ENCODE measurements around the gene KIF21B.
"Not testable (repeated sequence)": the region's sequence is repeated elsewhere in the genome, so short reads cannot be mapped to it uniquely, and the experiment has no call there.

Gene KIF21B

DNA sequence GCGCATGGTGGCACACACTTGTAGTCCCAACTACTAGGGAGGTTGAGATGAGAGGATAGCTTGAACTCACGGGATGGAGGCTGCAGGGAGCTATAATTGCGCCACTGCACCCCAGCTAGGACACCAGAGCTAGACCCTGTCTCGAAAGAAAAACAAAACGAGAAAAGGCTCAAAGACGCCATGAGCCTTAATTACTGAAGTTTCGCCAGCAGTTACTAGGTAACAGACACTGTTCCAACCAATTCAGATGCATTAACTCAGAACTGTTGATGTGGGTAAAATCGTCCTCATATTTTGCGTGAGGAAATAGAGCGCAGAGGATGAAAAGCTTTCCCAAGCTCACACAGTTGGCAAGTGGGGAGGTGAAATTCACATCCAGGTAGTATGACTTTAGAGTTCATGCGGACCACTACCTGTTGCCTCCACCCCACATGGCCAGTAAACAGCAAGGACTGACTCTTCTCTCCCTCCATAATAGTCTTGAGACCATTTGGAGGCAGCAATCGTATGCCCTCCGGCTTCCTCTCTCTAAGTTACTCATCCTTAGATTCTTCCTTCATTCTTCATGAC lies 88.8 kb downstream of the KIF21B start:
- H3K27ac ChIP-seq = no peak overlapping the region

DNA sequence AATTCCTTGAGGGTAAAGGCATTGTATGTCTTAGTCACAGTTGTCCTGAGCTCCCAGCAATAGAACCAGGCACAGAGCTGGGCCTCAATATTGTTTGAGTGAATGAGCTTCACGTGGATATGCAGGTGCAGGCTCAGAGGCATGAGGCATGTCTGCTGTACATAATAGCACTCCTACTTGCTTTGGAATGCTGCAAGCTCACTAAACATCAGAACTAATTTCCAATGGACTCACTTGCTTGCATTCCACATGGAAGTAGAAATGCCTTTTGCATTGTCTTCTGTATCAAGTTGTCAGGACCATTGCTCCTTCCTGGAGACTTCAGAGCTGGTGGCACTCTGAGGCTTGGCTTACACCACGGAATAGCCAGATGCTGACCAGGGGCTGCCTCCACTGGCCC lies 91.7 kb downstream of the KIF21B start:
- no peak overlapping the region for H3K27ac ChIP-seq
- TF ChIP-seq, protein P1, sequence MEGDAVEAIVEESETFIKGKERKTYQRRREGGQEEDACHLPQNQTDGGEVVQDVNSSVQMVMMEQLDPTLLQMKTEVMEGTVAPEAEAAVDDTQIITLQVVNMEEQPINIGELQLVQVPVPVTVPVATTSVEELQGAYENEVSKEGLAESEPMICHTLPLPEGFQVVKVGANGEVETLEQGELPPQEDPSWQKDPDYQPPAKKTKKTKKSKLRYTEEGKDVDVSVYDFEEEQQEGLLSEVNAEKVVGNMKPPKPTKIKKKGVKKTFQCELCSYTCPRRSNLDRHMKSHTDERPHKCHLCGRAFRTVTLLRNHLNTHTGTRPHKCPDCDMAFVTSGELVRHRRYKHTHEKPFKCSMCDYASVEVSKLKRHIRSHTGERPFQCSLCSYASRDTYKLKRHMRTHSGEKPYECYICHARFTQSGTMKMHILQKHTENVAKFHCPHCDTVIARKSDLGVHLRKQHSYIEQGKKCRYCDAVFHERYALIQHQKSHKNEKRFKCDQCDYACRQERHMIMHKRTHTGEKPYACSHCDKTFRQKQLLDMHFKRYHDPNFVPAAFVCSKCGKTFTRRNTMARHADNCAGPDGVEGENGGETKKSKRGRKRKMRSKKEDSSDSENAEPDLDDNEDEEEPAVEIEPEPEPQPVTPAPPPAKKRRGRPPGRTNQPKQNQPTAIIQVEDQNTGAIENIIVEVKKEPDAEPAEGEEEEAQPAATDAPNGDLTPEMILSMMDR (conservative IDR thresholded peaks at IDR 0.05) = no peak
- no peak for TF ChIP-seq ZFX (IDR thresholded peaks at IDR 0.05)

More for the DNA sequence above, 88.8 kb downstream of the KIF21B start:
- TF ChIP-seq ZFX (IDR thresholded peaks at IDR 0.05) = no peak
- TF ChIP-seq, protein P1 (conservative IDR thresholded peaks at IDR 0.05) = no peak

DNA sequence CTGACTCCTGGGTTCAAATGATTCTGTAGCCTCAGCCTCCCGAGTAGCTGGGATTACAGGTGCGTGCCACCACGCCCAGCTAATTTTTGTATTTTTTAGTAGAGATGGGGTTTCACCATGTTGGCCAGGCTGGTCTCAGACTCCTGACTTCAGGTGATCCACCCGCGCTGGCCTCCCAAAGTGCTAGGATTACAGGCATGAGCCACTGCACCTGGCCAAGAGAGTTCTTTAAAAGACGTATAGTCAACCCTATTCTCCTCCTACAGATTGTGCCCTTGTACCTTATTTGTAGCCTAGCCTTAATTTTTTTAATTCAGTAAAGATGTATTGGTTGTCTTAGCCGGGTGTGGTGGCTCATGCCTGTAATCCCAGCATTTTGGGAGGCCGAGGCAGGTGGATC lies 93.2 kb downstream of the KIF21B start:
- H3K27ac ChIP-seq = not testable (repeated sequence)

DNA sequence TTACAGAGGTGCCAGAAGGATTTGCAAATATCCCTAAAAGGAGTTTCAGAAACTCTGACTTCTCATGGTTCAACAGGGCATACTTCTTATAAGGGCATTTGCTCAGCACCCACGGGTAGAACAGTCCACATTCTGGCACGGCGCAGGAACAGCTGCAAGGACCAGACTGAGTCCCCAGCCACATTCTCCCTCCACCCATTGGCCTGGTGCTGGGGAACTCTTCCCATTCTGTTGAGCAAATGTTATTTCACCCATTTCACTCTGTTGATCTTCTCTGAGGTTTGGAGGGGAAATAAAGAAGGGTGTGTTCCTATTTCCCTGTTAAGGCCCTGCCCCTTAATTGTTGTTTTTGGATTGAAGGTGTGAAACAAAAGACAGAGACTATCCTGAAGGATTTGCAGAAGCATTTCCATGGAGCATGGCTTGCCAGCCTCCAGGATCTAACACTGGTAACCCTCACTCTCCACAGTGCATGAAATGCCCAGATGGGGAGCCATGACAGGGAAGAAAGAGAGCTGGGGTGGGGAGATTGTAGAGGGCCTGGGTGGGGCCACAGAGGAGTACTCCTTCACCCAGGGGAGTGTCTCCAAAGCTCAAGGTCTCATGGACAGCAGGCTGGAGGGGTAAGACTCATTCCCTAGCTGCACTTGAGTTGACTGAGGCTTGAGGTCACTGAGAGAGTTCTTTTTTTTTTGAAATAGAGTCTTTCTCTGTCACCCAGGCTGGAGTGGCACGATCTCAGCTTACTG lies 93.8 kb downstream of the KIF21B start:
- no peak for TF ChIP-seq ZFX (IDR thresholded peaks at IDR 0.05)
- TF ChIP-seq, protein P1 (conservative IDR thresholded peaks at IDR 0.05) = no peak
- no peak overlapping the region for H3K27ac ChIP-seq

DNA sequence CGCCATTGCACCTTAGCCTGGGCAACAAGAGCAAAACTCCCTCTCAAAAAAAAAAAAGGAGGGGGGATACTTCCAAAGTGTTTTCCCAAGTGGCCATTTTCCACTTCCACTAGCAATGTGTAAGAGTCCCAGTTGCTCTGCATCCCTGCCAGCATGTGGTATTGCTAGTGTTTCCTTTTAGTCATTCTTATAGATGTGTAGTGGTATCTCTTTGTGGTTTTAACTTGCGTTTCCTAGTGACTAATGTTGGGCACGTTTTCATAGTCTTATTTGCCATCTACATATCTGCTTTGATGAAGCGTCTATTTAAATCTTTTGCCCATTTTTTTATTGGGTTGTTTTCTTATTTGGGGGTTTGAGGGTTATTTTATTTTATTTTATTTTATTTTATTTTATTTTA lies 97.7 kb downstream of the KIF21B start:
- TF ChIP-seq, protein P1 (conservative IDR thresholded peaks at IDR 0.05) = no peak
- TF ChIP-seq ZFX (IDR thresholded peaks at IDR 0.05) = no peak

DNA sequence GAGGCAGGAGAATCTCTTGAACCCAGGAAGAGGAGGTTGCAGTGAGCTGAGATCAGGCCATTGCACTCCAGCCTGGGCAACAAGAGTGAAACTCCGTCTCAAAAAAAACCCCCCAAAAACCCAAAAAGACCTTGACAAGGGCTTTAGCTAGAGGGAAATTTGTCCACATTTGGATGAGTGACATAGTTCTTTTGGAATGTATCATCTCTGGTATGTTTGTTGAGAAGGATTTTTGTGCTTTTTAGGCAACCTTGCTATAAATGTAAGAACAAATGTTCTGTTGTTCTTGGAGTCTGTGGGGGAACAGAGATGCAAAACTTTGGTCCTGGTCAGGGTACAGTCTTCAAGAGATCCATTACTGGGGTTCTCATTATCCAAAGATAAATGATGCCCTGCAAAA lies 99.9 kb downstream of the KIF21B start:
- no peak for TF ChIP-seq ZFX (IDR thresholded peaks at IDR 0.05)
- TF ChIP-seq, protein P1 (conservative IDR thresholded peaks at IDR 0.05) = no peak
- H3K27ac ChIP-seq = no peak overlapping the region

More for the DNA sequence above, 97.7 kb downstream of the KIF21B start:
- no peak overlapping the region for H3K27ac ChIP-seq

DNA sequence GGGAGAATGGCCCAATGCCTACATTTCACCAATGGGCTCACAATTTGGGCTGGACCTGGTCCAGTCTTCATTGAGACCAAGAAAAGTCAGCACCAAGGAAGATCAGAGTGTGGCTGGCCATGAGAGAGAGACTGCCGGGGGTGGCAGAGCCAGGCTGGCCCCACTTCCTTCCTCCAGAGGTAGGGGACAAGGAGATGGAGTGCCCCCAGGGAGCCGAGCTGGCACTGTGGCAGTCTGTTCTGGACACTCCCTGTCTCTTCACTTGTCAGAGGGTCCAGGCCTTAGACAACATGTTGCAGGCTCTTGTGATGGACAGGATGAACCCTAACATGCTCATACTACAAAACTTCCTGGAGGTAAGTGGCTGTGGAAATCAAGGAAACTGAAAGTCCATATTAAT lies 101.1 kb downstream of the KIF21B start:
- no peak overlapping the region for H3K27ac ChIP-seq
- no peak for TF ChIP-seq ZFX (IDR thresholded peaks at IDR 0.05)
- TF ChIP-seq, protein P1 (conservative IDR thresholded peaks at IDR 0.05) = no peak
